Measurements from ENCODE around the gene PLXNA3. TPM values are rescaled to one million over a fixed set of nuclear protein-coding genes. Genes with fewer than 3 reads are reported as not detected.

Gene PLXNA3
- polyA plus RNA-seq, 1 of the 3 experiments (the other 2 are of a cell fraction) = 33.2 TPM

GRCh38 chrX:154444755-154445246, 13.3 kb upstream of the PLXNA3 start:
- no peak for TF ChIP-seq POLR2AphosphoS5 (IDR thresholded peaks at IDR 0.05; ENCODE audit: low read depth, low read length)
- TF ChIP-seq MXI1 (IDR thresholded peaks at IDR 0.05; ENCODE audit: low read depth, low read length) = no peak
- H3K36me3 ChIP-seq (replicated peaks in 1 of 2; ENCODE audit: control insufficient read depth in 1 of 2, insufficient read depth in 2 of 2, low read length in 1 of 2) = peaks cover 0 to 17% of the 10 kb centered on the region in 2 experiments
- H3K79me2 ChIP-seq (ENCODE audit: insufficient read depth) = peaks cover 32% of the 10 kb centered on the region
- H3K4me2 ChIP-seq = peak overlapping the region; percentile 84
- POLR2A ChIA-PET = interaction anchor here (0.9 to 1.1 kb wide), 2 partner anchors 13 to 15 kb away, joined by 3 to 4 read pairs; no protein-coding TSS in a partner anchor
- no peaks in the 10 kb centered on the region for H3K9me2 ChIP-seq
- H3K4me3 ChIP-seq (ENCODE audit: low read depth in 2 of 2, low read length in 1 of 2) = peak overlapping the region; percentile 59 to 66
- 21% methylated on average over 5 of the region's 13 CpGs for WGBS (ENCODE audit: low lambda C conversion rate)
- H3K9ac ChIP-seq = peak overlapping the region; percentile 63
- H3K9me3 ChIP-seq = no peaks in the 10 kb centered on the region
- H3K4me1 ChIP-seq (ENCODE audit: control insufficient read depth in 1 of 2, insufficient read depth in 2 of 2, low read depth in 1 of 2, low read length in 1 of 2) = peaks cover 0 to 14% of the 10 kb centered on the region in 2 experiments; a peak in 1 of 4 replicates
- peaks cover 4% of the 10 kb centered on the region for H3F3A ChIP-seq (replicated peaks; ENCODE audit: insufficient read depth)
- H3K27me3 ChIP-seq (ENCODE audit: insufficient read depth) = peaks cover 23% of the 10 kb centered on the region
- DNase-seq = no peak
- H2AFZ ChIP-seq (ENCODE audit: low read depth) = no peak overlapping the region
- H3K27ac ChIP-seq (ENCODE audit: low read depth in 2 of 2, low read length in 1 of 2) = no peak overlapping the region; a peak in 1 of 4 replicates
- H4K20me1 ChIP-seq (ENCODE audit: insufficient read depth) = peaks cover 16% of the 10 kb centered on the region; the same call in 1 of the 2 replicates
- CTCF ChIA-PET = interaction anchor here (1.1 kb wide), 1 partner anchor 33 kb away, joined by 3 read pairs; no protein-coding TSS in a partner anchor

GRCh38 chrX:154445776-154446175, 12.3 kb upstream of the PLXNA3 start:
- no peak for DNase-seq
- no peak overlapping the region for H3K9ac ChIP-seq
- ChIA-PET POLR2A (interaction anchor here (0.5 kb wide), 1 partner anchor 67 kb away, joined by 3 read pairs; the partner anchor contains the start of gene EMD), CTCF (interaction anchor here (1.1 kb wide), 1 partner anchor 32 kb away, joined by 3 read pairs; no protein-coding TSS in a partner anchor)
- TF ChIP-seq NFIC (IDR thresholded peaks at IDR 0.05; ENCODE audit: borderline replicate concordance) (no peak), FOXJ3 (CRISPR knock-in tag; IDR thresholded peaks at IDR 0.05) (no peak)
- H2AFZ ChIP-seq (ENCODE audit: low read depth) = no peak overlapping the region
- H3F3A ChIP-seq (replicated peaks; ENCODE audit: insufficient read depth) = peaks cover 4% of the 10 kb centered on the region
- H3K27ac ChIP-seq (ENCODE audit: low read depth in 2 of 2, low read length in 1 of 2) = no peak overlapping the region
- H3K9me2 ChIP-seq = no peaks in the 10 kb centered on the region
- peaks cover 6% of the 10 kb centered on the region; the same call in 1 of the 2 replicates for H4K20me1 ChIP-seq (ENCODE audit: insufficient read depth)
- no peak overlapping the region for H3K4me3 ChIP-seq (ENCODE audit: low read depth in 2 of 2, low read length in 1 of 2)
- peaks cover 0 to 14% of the 10 kb centered on the region in 2 experiments for H3K36me3 ChIP-seq (replicated peaks in 1 of 2; ENCODE audit: control insufficient read depth in 1 of 2, insufficient read depth in 2 of 2, low read length in 1 of 2)
- H3K79me2 ChIP-seq (ENCODE audit: insufficient read depth) = peaks cover 22% of the 10 kb centered on the region
- no peaks in the 10 kb centered on the region for H3K9me3 ChIP-seq
- peaks cover 23% of the 10 kb centered on the region for H3K27me3 ChIP-seq (ENCODE audit: insufficient read depth)
- 65% methylated on average over 13 of the region's 16 CpGs for WGBS (ENCODE audit: low lambda C conversion rate)
- H3K4me1 ChIP-seq (ENCODE audit: control insufficient read depth in 1 of 2, insufficient read depth in 2 of 2, low read depth in 1 of 2, low read length in 1 of 2) = peaks cover 0 to 14% of the 10 kb centered on the region in 2 experiments; a peak in 1 of 4 replicates
- H3K4me2 ChIP-seq = peak overlapping the region; percentile 84; the same call in 1 of the 2 replicates

DNA sequence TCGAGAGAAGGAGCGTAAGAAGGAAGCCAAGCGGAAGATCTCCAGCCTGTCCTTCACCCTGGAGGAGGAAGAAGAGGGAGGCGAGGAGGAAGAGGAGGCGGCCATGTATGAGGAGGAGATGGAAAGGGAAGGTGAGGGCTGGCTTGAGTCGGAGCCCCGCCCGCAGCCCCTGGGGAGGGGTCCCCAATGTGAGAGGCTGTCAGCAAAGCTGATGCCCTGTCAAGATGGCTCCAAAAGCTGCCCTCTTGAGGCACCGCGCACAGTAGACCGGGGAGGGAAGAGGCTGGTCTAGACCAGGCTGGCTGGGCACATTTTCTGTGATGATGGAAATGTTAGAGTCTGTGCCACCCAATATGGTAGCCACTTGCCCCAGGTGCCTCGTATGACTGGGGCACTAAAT, 11.7 kb upstream of the PLXNA3 start:
- Histone ChIP-seq H3K4me1 (ENCODE audit: control insufficient read depth in 1 of 2, insufficient read depth in 2 of 2, low read depth in 1 of 2, low read length in 1 of 2) (peaks cover 0 to 14% of the 10 kb centered on the region in 2 experiments; a peak in 1 of 4 replicates), H3K4me2 (no peak overlapping the region), H3K9me3 (no peaks in the 10 kb centered on the region), H2AFZ (ENCODE audit: low read depth) (no peak overlapping the region), H4K20me1 (ENCODE audit: insufficient read depth) (0 out of 2 replicates have a peak, but pooled peaks cover 5% of the 10 kb centered on the region), H3K9me2 (no peaks in the 10 kb centered on the region), H3F3A (replicated peaks; ENCODE audit: insufficient read depth) (peaks cover 4% of the 10 kb centered on the region), H3K36me3 (replicated peaks in 1 of 2; ENCODE audit: control insufficient read depth in 1 of 2, insufficient read depth in 2 of 2, low read length in 1 of 2) (peaks cover 0 to 10% of the 10 kb centered on the region in 2 experiments), H3K4me3 (ENCODE audit: low read depth in 2 of 2, low read length in 1 of 2) (no peak overlapping the region), H3K9ac (no peak overlapping the region), H3K27me3 (ENCODE audit: insufficient read depth) (peaks cover 23% of the 10 kb centered on the region), H3K79me2 (ENCODE audit: insufficient read depth) (peaks cover 20% of the 10 kb centered on the region), H3K27ac (ENCODE audit: low read depth in 2 of 2, low read length in 1 of 2) (no peak overlapping the region)
- 68% methylated on average over 12 of the region's 12 CpGs for WGBS (ENCODE audit: low lambda C conversion rate)
- POLR2A ChIA-PET = interaction anchor here (0.5 kb wide), 1 partner anchor 67 kb away, joined by 3 read pairs; the partner anchor contains the start of gene EMD
- no peak for DNase-seq
- CTCF ChIA-PET = no interaction called here
- no peak for TF ChIP-seq USF2 (IDR thresholded peaks at IDR 0.05; ENCODE audit: borderline replicate concordance, low read depth, low read length)
- TF ChIP-seq EZH2phosphoT487 (IDR thresholded peaks at IDR 0.05; ENCODE audit: borderline replicate concordance, low read depth) = no peak

All from SK-N-SH (cell line).